ENCODE measurements around the gene PLCL1.

DNA sequence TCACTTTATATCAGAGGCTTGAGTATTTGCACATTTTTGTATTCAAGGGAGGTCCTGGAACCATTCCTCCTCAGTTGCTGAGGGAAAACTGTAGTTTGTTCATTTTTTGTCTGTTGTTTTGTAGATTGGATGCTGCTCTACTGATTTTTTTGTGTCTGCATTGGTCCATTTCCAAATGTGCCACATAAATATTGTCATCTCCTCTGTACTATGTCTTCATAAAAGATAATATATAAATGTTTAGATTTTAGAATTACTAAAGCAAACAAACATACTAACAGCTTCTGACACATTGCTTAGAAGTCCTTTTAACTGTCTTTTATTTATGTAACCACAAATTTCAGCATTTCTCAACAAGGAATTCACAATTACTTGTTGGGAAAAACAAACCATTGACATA, 356.8 kb downstream of the PLCL1 start:
- TF ChIP-seq CTCF (IDR thresholded peaks at IDR 0.05): no peak
- TF ChIP-seq POLR2A (IDR thresholded peaks at IDR 0.05): no peak

All from esophagus squamous epithelium (tissue), 4 donors.